ENCODE data around the gene HSF2.

DNA sequence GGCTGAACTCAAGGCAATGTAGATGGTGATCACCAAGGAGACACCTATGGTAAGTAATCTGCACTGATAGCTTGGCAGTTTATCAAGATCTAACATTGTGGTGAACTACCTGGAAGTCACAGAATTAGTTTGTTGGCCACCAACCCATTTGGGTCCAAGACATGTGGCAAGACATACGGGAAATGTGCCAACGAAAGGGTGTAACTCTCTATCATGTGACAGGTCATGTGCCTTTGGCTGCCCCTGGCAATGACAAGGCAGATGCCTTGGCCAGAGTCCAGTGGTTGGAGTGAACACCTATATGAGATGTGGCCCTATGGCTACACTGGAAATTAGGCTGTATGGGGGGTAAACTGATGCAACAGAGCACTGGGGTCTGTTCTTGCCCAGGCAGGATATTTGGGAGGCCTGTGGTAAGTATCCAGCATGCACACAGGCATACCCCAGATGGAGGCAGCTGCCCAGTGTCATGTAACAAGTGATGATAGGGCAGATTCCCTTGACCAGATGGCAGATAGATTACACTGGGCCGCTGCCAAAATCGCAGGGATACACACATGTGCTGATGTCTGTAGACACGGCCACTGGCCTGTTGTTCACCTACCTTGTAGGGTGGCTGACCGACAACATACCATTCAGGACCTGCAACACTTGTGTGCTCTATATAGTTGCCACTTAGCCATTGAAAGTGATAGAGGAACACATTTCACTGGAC lies 35.5 kb upstream of the HSF2 start:
- TF ChIP-seq, protein P1, sequence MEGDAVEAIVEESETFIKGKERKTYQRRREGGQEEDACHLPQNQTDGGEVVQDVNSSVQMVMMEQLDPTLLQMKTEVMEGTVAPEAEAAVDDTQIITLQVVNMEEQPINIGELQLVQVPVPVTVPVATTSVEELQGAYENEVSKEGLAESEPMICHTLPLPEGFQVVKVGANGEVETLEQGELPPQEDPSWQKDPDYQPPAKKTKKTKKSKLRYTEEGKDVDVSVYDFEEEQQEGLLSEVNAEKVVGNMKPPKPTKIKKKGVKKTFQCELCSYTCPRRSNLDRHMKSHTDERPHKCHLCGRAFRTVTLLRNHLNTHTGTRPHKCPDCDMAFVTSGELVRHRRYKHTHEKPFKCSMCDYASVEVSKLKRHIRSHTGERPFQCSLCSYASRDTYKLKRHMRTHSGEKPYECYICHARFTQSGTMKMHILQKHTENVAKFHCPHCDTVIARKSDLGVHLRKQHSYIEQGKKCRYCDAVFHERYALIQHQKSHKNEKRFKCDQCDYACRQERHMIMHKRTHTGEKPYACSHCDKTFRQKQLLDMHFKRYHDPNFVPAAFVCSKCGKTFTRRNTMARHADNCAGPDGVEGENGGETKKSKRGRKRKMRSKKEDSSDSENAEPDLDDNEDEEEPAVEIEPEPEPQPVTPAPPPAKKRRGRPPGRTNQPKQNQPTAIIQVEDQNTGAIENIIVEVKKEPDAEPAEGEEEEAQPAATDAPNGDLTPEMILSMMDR (IDR thresholded peaks at IDR 0.05) = no peak
- no peak for TF ChIP-seq POLR2A (IDR thresholded peaks at IDR 0.05; ENCODE audit: low read depth)
- no peak for TF ChIP-seq POLR2AphosphoS5 (IDR thresholded peaks at IDR 0.05)
- no peak for TF ChIP-seq EP300 (IDR thresholded peaks at IDR 0.05)

Data from esophagus muscularis mucosa (tissue), 4 donors.